Dedifferentiated amniotic fluid mesenchymal stem cell (primary cell): Measurements from ENCODE around the gene FMO4.
"Not testable (repeated sequence)": the region's sequence is repeated elsewhere in the genome, so short reads cannot be mapped to it uniquely, and the experiment has no call there.

Experiments used
- DNase-seq: peaks from one replicate; pipeline ENCODE4 v3.0.0-alpha.2; 2016; ENCODE audit errors: extremely low spot score

FMO4 gene

DNA sequence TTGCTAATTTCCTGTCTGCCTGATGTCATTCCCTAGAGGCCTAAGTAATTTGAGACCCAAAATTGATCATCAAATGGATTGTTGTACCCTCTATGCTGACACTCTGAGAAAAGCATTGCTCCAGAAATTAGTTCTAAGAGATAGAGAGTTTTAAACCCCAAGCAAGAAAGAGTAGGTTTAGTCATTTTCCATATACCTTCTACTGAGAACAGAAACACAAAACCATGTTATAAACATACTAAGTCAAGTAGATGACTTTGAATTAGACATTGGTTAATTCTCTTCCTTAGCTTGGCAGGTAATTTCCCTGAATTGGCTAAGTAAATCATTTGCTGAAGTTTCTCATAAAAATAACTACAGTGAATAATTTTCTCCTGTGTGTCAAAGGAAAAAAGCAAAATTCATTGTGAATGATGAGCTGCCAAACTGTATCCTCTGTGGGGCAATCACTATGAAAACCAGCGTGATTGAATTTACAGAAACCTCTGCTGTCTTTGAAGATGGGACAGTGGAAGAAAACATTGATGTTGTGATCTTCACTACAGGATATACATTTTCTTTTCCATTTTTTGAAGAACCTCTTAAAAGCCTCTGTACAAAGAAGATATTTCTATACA, 20.1 kb downstream of the FMO4 start:
- DNase-seq: no peak

DNA sequence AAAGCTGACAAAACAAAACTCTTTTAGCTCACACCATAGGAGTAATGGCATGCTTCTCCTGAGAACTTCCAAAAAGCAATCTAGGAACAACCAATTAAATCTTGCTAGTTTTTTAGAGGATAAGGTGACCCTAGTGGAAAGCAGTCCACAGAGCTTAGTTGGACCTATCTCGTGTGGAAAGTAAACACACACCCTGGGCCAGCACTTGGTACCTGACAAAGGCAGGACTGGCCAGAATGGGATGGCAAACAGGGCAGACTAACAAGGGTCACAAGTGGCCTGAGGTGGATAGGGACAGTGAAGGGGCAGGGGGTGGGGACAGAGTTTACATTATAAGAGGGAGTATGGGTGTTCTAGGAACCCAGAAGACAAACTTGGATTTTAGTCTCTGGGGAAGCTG, 22.0 kb downstream of the FMO4 start:
- DNase-seq: no peak

DNA sequence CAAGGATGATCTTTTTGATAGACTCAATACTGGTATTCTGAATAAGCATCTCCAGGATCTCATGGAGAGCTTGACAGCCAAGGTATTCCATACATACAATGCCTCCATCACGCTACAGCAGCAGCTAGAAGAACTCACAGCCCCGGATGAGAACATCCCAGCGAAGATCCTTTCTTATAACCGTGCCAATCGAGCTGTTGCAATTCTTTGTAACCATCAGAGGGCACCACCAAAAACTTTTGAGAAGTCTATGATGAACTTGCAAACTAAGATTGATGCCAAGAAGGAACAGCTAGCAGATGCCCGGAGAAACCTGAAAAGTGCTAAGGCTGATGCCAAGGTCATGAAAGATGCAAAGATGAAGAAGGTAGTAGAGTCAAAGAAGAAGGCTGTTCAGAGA, 25.4 kb downstream of the FMO4 start:
- DNase-seq: not testable (repeated sequence)

DNA sequence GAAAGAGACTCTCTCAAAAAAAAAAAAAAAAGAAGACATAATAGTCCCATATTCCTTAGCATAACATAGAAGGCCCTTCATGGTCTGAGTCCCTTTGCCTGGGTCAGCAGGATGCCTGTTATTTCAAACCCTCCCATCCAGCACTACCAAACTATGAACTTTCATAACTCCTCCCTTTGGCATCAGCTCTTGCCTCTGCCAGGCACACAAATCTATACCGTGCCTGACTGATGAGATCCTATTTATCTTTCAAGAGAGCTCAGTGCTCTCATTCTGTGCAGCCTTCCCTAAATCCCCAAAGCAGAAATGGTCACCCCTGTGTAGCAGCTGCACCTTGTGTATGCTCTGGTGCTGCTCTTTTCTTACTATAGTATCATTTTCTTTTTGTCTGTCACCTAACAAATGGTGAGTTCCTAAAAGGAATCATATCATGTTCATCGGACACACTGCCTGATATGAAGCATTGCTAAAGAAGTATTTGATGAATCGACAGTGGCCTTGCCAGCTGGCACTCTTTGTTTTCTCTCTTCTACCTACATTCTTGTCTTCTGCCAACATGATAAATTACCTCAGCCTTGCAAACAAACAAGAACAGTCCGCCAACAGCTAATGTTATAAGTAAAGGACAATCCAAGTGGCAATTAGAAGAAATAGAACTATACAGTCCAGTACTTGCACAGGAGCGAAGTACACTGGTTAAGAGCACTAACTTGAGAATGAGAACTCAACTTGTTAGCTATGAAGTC, 29.9 kb downstream of the FMO4 start:
- DNase-seq: no peak

DNA sequence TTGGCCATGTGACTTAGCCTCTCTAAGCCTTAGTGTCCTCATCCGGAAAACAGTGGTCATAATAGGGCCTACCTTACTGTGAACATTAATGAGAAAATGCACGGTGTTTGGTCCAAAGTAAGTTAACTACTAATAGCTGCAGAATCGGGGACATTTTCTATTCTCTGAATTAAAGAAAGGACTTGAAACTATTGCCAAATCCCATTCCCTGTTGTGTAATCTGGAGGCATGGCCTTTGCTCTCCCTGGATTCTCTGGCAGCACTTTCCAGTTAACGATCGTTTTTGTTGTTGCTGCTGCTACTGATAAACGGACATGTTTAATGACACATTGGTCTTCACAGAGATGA, 30.5 kb downstream of the FMO4 start:
- no peak for DNase-seq

DNA sequence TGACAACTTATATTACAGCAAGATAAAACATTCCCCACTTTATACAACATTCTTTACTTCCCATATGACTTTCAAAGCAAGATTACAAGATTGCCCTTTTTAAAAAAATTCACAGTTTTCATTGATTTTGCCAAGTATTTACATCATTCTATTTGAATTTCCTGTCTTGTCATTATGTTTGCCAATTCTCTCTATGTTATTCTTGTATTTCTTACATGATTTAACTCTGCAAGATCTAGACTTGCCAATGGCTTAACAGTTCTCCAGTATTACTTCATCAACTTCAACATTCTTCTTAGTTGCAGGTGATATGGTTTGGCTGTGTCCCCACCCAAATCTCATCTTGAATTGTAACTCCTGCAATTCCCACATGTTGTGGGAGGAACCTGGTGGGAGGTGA, 31.6 kb downstream of the FMO4 start:
- peak; percentile 30 for DNase-seq

DNA sequence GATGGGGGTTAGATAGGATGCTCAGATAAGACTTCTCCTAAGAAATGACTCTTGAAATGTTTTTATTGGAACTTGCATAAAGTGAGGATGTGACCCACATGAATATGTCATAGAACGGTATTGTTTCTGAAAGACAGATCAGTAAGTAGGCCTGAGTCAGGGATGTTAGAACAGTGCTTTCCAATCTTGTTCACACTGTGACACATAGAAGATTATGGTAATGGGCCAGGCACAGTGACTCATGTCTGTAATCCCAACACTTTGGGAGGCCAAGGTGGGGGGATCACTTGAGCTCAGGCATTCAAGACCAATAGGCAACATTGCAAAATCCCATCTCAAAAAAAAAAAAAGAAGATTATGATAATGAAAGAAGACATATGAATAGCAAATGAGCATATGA, 32.9 kb downstream of the FMO4 start:
- DNase-seq: no peak

DNA sequence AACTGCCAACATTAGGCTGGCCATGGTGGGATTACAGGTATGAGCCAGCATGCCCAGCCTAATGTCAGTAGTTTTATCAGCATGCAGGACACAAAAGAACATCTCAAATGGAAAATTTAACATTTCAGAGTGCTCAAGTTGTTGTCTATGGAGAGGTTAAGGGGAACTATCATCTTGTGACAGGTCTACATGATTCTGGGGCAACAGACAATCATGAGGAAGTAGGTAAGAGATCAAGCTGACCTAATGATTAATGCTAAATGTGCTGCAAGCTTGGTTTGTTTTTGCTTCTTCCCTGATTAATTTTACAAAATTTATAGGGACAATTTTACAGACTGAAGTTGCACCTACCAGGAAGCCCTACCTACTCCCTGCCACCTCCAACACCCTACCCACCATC, 36.6 kb downstream of the FMO4 start:
- no peak for DNase-seq

DNA sequence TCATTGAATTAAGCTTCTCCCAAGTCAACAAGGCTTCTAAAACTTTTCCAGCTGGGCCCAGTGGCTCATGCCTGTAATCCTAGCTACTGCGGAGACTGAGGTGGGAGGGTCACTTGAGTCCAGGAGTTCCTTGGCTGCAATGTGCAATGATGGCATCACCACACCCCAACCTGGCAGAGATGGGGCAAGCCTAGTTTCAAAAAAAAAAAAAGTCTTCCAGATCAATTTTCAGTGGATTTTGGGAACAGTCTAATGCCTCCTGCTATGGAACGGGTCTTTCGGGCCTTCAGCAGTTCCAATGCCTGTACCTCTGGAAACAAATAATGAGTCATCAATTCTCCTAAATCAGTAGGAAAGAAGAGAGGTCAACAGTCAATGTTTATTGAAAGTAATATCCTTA, 38.0 kb downstream of the FMO4 start:
- no peak for DNase-seq

DNA sequence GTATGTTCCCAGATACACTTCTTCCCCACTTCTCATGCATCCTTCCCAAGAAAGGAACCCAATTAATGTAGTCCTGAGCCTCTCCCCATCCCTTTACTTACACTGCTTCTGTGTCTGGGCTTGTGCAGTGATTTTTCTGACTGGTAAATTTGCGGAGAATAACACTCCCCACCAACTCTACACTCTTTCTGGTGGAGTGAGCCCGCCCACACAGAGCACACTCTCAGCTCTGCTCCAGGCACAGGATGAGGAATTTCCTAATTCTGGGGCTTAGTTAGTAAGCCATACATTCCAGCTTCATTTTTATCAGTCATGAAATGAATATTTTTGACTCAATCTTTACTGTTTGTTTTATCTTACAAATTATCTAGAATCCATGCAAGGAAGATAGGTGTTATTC, 38.6 kb downstream of the FMO4 start:
- no peak for DNase-seq

DNA sequence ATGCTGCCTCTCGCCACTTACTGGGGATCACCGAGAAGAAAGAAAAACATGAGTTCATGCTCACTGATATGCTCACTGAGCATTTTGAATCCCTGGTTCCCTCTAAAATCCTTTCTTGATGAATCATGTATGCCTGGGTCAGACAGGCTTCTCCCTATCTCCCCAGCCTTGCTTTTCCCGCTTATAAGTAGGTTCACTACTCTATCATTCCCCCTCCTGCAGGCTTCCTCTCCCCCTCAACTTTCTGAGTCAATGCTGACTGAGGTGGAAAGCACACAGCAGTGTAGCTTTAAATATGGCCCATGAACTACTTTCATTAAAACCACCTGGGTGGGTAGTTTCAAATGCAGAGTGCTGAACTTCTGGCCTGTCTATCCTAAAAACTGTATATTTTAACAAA, 41.7 kb downstream of the FMO4 start:
- no peak for DNase-seq

DNA sequence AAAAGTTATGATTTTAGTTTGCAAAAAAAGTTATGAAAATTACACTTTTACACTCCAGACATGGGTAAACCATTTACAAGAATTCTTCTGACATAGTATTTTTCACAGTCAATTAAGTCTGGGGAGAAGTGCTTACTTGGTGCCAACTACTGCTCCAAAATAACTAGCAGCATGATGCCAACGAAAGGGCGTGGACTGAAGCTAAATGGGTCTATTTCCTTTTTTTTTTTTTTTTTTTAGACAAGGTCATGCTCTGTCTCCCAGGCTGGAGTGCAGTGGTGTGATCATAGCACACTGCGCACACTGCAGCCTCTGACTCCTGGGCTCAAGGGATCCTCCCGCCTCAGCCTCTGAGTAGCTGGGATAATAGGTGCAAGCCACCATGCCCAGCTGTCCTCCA, 43.2 kb downstream of the FMO4 start:
- DNase-seq: no peak

DNA sequence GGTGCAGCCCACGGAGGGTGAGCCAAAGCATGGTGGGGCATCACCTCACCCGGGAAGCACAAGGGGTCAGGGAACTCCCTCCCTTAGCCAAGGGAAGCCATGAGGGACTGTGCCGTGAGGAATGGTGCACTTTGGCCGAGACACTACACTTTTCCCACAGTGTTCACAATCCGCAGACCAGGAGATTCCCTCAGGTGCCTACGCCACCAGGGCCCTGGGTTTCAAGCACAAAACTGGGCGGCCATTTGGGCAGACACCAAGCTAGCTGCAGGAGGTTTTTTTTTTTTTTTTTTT, 45.3 kb downstream of the FMO4 start:
- not testable (repeated sequence) for DNase-seq

DNA sequence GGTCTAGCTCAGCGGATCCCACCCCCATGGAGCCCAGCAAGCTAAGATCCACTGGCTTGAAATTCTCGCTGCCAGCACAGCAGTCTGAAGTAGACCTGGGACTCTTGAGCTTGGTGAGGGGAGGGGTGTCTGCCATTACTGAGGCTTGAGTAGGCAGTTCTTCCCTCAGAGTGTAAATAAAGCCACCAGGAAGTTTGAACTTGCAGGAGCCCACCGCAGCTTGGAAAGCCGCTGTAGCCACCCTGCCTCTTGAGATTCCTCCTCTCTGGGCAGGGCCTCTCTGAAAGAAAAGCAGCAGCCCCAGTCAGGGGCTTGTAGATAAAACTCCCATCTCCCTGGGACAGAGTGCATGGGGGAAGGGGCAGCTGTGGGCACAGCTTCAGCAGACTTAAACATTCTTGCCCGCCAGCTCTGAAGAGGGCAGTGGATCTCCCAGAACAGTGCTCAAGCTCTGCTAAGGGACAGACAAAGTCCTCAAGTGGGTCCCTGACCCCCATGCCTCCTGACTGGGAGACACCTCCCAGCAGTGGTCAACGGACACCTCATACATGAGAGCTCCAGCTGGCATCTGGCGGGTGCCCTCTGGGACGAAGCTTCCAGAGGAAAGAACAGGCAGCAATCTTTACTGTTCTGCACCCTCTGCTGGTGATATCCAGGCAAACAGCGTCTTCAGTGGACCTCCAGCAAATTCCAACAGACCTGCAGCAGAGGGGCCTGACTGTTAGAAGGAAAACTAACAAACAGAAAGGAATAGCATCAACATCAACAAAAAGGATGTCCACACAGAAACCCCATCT, 45.9 kb downstream of the FMO4 start:
- DNase-seq: not testable (repeated sequence)

DNA sequence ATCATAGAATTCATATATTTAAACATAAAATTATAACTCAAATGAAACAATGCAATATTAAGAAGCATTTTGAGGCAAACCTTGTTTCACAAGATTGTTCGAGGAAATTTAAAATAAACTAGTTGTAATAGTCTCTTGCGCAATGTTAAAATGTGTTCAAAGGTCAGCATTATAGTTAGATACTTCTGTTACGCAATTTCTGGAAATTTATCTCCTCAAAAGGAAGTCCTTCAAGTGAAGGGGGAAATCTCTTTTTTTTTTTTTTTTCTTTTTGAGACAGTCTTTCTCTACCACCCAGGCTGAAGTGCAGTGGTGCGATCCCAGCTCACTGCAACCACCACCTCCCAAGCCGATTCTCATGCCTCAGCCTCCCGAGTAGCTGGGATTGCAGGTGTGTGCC, 52.1 kb downstream of the FMO4 start:
- DNase-seq: no peak

DNA sequence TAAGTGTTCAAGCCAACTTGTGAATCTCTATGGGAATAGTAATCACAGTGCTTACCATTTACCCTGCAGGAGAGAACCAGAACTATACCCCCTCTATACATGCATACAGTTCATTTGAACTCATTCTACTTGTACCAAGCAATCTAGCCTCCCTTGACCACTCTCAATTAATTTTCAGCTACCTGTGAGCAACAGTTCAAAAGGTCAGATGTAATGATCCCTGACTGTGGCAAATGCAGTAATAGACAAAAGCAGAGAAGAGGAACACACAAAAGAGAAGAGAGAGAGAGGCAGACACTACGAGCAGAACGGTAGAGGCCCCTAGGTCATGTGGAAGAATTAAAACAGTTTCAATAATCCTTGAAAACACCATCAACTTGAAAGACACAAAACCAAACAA, 52.8 kb downstream of the FMO4 start:
- DNase-seq: no peak

DNA sequence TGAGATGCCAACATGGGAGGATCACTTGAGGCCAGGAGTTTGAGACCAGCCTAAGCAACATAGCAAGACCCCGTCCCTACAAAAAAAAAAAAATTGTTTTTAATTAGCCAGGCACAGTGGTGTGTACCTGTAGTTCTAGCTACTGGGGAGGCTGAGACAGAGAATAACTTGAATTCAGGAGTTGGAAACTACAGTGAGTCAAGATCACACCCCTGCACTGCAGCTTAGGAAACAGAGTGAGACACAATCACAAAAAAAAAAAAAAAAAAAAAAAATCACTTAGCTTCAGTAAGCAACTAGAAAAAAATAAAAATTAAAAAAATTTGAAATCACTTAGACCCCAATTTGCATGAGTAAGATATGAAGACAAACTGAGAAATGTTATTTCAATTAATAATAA, 53.5 kb downstream of the FMO4 start:
- no peak for DNase-seq

DNA sequence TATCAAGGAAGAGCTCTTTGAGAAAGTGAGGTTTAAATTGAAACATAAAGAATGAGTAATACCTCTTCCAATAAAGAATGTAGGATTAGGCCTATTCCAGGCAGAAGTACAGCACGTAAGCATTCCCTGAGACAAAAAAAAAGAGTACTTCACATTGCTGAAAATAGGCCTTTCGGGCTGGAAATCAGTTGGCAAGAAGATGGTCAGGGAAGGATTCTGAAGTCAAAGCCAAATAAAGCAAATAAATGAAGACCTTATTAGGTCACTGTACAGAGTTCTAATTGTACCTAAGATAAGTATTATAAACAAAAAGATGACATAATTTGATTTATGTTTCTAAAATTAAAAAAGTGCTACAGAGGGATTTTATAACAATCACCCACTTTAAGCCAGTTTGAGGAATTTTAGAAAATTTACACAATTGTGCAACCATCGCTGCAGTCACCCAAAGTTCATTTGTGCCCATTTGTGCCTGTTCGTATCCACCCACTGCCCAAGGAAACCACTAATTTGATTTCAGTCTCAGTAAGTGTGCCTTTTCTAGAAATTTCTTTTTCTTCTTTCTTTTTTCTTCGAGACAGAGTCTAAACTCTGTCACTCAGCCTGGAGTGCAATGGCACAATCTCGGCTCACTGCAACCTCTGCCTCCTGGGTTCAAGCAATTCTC, 58.6 kb downstream of the FMO4 start:
- DNase-seq: no peak

DNA sequence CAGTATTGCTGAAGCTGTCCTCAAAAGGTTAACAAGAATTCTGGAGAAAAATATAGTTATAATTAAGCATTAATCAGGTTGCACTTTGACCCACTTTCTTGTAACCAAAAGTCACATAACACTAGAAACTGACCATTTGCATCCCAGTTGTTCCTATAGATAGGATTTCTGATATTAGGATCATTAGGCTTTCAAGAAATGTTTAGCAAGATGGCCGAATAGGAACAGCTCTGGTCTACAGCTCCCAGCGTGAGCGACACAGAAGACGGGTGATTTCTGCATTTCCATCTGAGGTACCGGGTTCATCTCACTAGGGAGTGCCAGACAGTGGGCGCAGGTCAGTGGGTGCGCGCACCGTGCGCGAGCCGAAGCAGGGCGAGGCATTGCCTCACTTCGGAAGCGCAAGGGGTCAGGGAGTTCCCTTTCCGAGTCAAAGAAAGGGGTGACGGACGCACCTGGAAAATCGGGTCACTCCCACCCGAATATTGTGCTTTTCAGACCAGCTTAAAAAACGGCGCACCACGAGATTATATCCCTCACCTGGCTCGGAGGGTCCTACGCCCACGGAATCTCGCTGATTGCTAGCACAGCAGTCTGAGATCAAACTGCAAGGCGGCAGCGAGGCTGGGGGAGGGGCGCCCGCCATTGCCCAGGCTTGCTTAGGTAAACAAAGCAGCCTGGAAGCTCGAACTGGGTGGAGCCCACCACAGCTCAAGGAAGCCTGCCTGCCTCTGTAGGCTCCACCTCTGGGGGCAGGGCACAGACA, 59.6 kb downstream of the FMO4 start:
- DNase-seq: not testable (repeated sequence)

DNA sequence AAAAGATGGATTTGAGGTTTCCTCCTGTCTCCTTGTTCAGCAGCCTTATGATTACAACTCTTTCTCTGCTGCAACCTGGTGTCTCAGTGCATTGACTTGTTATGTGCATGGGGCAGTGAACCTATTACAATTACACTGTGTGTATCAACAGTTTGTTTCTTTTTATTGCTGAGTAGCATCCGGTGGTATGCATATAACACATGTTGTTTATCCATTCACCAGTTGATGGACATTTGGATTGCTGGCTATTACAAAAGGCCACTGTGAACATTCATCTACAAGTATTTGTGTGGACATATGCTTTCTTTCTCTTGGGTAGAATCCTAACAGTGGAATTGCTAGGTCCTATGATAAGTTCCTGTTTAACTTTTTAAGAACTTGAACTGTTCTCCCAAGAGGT, 65.9 kb downstream of the FMO4 start:
- DNase-seq: no peak

DNA sequence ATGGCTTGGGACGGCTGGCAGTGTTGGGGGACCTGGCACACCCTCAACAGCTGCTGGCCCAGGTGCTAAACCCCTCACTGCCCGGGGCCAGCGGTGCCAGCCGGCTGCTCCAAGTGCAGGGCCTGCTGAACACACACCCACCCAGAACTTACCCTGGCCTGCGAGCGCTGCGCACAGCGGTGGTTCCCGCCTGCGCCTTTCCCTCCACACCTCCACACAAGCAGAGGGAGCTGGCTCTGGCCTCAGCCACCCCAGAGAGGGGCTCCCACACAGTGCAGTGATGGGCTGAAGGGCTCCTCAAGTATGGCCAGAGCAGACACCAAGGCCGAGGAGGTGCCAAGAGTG, 67.9 kb downstream of the FMO4 start:
- no peak for DNase-seq

DNA sequence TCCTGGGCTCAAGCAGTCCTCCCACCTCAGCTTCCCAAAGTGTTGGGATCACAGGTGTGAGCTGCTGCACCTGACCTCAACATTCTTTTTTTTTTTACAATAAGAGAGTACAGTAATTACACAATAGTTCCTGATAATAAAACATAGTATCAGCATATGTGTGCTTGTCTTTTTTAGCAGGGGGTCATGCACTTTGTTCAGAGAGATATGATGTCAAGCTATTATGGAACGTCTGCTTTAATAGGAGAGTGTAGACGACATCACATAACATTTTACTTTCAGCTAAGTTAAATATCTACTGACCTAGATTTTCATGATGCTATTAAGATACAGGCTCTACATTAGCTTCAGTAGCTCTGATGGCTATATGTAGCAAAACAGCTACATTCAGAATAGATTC, 70.5 kb downstream of the FMO4 start:
- DNase-seq: no peak
